Fibroblast of villous mesenchyme (primary cell): Measurements from ENCODE around the gene ZNF610. TPM values are rescaled to one million over a fixed set of nuclear protein-coding genes. Genes with fewer than 3 reads are reported as not detected.
"Not testable (repeated sequence)": the region's sequence is repeated elsewhere in the genome, so short reads cannot be mapped to it uniquely, and the experiment has no call there.

Source experiments
- DNase-seq: peaks from one replicate; pipeline ENCODE4 v3.0.0-alpha.2; 2010; ENCODE audit warnings: low read depth
- H3K4me3 ChIP-seq: 2 replicates; pipeline ENCODE4 v1.5.1; 2011; ENCODE audit warnings: low read depth, mild to moderate bottlenecking, low read length
- total RNA-seq: library from RNA; depleted of rRNA; stranded (reverse); fragments of >200 nt; gene quantifications from 2 replicates; pipeline ENCODE4 v1.2.3, GENCODE V29; 2012
- TF ChIP-seq, protein P1 (sequence below): IDR thresholded peaks from 2 replicates; pipeline ENCODE4 v1.5.1; 2012; ENCODE audit warnings: low read depth, mild to moderate bottlenecking, low read length; ENCODE audit not compliant: insufficient read depth

ZNF610 gene
- total RNA-seq, 1 donor: 2.2 TPM

DNA sequence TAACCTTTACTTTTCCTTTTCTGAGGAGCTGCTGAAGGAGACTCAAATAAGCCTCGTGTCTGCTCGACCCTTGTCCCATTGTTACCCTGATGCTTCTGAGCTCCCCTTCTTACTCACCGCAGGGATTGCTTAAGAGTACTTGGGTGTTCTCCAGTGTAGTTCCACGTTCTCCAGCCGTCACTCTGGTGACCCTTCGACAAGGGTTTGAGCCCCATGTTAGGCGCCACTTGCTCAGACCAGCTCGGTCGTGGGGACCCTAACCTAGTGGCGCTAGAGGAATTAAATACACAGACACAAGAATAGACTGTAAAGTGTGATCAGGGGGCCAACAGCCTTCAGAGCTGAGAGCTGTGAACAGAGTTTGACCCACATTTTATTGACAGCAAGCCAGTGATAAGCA lies 28.8 kb upstream of the ZNF610 start:
- TF ChIP-seq, protein P1, sequence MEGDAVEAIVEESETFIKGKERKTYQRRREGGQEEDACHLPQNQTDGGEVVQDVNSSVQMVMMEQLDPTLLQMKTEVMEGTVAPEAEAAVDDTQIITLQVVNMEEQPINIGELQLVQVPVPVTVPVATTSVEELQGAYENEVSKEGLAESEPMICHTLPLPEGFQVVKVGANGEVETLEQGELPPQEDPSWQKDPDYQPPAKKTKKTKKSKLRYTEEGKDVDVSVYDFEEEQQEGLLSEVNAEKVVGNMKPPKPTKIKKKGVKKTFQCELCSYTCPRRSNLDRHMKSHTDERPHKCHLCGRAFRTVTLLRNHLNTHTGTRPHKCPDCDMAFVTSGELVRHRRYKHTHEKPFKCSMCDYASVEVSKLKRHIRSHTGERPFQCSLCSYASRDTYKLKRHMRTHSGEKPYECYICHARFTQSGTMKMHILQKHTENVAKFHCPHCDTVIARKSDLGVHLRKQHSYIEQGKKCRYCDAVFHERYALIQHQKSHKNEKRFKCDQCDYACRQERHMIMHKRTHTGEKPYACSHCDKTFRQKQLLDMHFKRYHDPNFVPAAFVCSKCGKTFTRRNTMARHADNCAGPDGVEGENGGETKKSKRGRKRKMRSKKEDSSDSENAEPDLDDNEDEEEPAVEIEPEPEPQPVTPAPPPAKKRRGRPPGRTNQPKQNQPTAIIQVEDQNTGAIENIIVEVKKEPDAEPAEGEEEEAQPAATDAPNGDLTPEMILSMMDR: no peak
- peak; percentile 30 for DNase-seq
- H3K4me3 ChIP-seq: no peak overlapping the region

GRCh38 chr19:52322429-52322828 lies 13.6 kb upstream of the ZNF610 start:
- TF ChIP-seq, protein P1: no peak
- DNase-seq: no peak
- H3K4me3 ChIP-seq: no peak overlapping the region

DNA sequence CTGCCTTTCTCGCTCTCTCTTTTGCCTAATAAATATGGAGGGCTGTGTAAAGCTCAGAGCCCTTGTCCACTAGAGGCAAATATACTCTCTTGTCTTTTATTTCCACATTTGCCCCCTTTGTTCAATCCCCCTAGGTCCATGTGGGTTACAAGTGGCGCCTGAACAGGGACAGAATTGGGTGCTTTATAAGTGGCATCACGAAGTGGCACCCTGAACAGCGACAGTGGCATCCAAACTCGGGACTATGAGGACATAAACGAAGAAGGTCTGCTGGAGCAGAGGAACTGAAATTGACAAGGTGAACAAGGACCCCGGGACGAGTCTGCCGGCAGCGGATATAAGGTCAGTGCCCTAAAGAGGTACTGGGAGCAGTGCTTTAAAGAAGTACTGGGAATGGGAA lies 4.3 kb upstream of the ZNF610 start:
- TF ChIP-seq, protein P1: no peak
- H3K4me3 ChIP-seq: no peak overlapping the region
- peak; percentile 2 for DNase-seq

DNA sequence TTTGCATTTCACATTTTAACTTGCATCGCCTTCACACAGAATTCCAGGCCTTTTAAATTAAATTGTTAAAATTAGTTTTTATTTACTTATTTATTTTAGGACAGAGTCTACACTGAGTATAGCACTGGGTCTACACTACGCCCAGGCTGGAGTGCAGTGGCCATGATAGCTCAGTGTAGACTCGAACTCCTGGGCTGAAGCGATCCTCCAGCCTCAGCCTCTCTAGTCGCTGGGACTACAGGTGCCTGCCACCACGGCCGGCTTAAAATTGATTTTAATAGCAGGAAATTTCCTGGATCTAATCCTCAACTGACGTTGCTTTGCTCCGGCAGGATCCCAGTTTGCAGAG lies 301 bp upstream of the ZNF610 start:
- no peak for DNase-seq
- H3K4me3 ChIP-seq: peak overlapping the region; percentile 64
- TF ChIP-seq, protein P1: no peak

- peak overlapping the region; percentile 64 for H3K4me3 ChIP-seq
- TF ChIP-seq, protein P1: no peak
- DNase-seq: peak; percentile 1
Observed at GRCh38 chr19:52336791-52337381, 843 bp downstream of the ZNF610 start.

- not testable (repeated sequence) for H3K4me3 ChIP-seq
Observed at GRCh38 chr19:52339022-52339421, 3.0 kb downstream of the ZNF610 start.

GRCh38 chr19:52343548-52343947 lies 7.5 kb downstream of the ZNF610 start:
- H3K4me3 ChIP-seq: no peak overlapping the region
- DNase-seq: peak; percentile 15
- TF ChIP-seq, protein P1: peak; percentile 35

More at GRCh38 chr19:52339022-52339421, 3.0 kb downstream of the ZNF610 start:
- not testable (repeated sequence) for DNase-seq
